Right renal cortex interstitium (tissue), 3 donors: ENCODE results near the gene POLD1. TPM values are rescaled to one million over a fixed set of nuclear protein-coding genes. Genes with fewer than 3 reads are reported as not detected.
"Not testable (repeated sequence)": the region's sequence is repeated elsewhere in the genome, so short reads cannot be mapped to it uniquely, and the experiment has no call there.

Source experiments
- DNase-seq, 3 donors: peaks; one replicate each; pipeline ENCODE4 v3.0.0-alpha.2; 2013; ENCODE audit warnings: low read depth in 3 of 3, low spot score in 2 of 3
- polyA plus RNA-seq, 3 donors: library from polyadenylated mRNA; unstranded; fragments of 120-200 nt; gene quantifications; one replicate each; pipeline ENCODE4 v1.2.1, GENCODE V29; 2013; ENCODE audit not compliant: insufficient read length in 3 of 3

Gene POLD1
- polyA plus RNA-seq, 3 donors = 20.7 to 22.8 (median 21.6) TPM

DNA sequence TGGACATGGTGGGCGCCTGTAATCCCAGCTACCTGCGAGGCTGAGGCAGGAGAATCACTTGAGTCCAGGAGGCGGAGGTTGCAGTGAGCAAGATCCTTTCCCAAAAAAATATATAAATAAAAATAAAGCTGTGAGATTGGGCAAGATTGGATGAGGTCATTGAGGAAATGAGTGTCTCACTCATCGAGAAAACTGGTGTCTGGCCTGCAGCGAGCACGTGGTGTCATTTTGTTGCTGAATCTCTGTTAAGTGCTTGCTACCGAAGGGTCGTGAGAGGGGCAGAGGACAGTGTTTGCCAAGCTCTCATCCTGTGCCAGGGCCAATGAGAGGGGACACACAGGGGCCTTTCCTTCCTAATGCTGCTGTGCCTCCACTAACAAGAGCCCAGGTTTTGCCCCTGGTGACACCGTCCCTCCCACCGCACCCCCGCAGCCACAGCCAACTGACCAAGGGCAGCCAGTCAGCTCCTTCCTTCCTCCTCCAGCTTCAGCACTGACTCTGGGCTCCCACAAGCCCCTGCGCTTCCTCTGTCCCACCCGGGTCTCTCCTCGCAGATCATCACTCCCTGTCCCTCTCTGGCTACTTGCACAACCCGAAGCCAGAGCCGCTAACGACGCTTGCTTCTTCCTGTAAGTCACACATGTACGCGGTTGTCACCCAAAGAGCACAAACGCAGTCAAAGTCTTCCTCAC is 3.2 kb downstream of the POLD1 start:
- DNase-seq = no peak

DNA sequence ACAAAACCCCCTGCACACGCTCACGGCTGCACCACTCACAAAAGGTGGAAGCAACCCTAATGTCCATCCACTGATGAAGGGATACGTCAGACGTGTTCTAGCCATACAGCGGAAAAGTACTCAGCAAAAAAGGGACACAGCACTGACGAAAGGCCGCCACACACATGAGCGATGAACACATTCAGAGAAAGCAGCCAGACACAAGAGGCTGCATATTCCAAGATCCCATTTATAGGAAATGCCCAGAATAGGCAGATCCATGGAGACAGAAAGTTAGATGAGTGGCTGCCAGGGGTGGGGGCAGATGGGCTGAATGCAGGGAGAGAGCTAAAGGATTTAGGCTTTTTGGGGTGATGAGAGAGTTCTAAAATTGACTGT is 3.7 kb downstream of the POLD1 start:
- no peak for DNase-seq

DNA sequence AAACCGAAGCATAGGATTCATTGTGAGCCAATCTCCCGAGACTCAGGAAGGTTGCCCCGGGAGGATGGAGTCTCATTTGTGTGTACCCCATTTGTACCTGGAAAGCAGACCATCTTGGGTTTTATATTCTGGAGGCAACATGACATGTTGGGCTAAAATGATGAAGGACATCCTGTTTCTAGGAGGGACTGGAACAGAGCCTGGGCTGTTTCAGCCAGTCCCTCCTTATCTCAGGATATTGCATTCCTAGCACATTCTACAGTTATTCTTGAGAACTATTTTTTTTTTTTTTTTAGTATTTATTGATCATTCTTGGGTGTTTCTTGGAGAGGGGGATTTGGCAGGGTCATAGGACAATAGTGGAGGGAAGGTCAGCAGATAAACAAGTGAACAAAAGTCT is 6.1 kb downstream of the POLD1 start:
- not testable (repeated sequence) for DNase-seq

DNA sequence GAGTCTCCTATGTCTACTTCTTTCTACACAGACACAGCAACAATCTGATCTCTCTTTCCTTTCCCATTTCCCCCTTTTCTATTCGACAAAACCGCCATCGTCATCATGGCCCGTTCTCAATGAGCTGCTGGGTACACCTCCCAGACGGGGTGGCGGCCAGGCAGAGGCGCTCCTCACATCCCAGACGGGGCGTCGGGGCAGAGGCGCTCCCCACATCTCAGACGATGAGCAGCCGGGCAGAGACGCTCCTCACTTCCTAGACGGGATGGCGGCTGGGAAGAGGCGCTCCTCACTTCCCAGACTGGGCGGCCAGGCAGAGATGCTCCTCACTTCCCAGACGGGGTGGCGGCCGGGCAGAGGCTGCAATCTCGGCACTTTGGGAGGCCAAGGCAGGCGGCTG is 6.8 kb downstream of the POLD1 start:
- not testable (repeated sequence) for DNase-seq

DNA sequence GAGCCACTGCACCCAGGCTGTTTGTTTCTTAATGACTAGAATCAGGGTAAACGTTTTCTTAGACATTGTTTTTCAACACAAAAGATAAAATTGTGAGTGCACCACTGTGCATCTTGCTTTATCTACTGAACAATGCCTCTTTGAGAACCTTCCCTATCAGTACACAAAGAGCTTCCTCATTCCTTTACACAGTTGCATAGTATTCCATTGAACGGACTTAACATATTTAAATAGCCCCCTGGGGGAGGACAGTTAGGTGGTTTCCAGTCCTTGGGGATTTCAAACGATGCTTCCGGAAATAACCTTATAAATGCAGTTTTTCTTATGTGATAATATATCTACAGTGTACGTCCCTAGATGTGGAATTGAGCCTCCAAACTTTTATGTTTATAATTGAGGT is 8.6 kb downstream of the POLD1 start:
- DNase-seq = no peak

DNA sequence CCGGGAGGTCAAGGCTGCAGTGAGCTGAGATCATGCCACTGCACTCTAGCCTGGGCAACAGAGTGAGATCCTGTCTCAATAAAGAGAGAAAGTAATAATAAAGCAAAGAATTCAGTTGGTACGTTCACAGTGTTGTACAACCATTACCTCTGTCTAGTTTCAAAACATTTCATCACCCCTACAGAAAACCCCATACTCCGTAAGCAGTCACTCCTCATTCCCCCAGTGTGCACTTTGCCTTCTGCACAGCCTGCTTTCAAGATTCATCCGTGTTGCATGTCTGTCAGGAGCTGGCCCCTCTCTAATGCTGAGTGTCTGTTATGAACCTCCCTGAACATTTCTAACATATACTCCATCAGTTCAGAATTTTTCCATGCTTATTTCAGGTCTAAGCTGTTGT is 9.4 kb downstream of the POLD1 start:
- DNase-seq = no peak

DNA sequence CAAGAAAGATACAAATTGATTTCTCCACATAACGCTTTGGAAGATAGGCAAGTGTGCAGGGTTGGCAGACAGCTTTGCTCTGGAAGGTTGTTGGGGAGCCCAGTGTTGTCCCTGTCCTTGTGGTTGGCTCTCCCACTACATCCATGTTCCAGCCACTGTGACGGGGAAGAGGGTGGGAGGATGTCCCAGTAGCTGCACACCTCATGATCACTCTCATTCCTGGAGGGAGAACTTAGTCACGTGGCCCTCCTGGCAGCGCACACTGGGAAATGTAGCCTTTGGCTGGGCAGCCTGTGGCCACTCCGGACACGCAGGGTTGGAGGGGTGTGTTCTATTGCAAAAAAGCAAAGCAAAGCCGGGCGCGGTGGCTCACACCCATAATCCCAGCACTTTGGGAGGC is 9.9 kb downstream of the POLD1 start:
- no peak for DNase-seq

DNA sequence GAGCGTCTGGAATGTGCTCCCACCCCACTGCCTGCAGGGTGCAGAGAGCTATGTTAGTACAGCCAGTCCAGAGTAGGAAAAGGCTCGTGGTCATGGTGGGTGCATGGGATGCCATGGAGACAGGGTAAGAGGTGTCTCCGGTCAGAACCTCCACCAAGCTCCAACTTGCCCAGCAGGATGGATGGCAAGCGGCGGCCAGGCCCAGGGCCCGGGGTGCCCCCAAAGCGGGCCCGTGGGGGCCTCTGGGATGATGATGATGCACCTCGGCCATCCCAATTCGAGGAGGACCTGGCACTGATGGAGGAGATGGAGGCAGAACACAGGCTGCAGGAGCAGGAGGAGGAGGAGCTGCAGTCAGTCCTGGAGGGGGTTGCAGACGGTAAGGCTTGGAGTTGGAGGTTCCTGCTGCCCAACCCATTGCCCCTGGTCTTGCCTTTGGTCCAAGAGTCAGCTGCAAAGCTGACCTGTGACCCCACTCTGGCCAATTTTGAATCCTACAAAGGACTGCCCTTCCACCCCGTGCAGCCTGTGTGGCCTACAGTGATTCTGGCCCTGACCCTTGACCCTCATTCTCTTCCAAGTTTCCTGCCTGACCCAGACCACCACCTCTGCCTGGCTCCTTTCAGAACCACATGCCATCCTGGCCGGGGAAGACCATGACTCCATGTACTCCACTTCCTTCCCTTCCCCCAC is 14.7 kb downstream of the POLD1 start:
- no peak for DNase-seq

DNA sequence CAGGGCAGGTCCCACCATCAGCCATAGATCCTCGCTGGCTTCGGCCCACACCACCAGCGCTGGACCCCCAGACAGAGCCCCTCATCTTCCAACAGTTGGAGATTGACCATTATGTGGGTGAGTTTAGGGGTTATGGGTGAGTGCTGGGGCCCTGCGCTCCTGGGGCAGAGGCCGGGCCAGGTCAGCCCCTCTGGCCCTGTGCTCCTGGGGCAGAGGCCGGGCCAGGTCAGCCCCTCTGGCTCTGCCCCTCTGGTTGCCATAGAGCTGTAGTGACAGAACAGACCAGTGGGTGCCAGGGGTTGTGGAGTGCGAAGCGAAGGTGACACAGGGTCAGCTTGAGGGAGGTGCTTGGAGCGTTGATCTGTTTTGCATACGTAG is 15.2 kb downstream of the POLD1 start:
- no peak for DNase-seq

DNA sequence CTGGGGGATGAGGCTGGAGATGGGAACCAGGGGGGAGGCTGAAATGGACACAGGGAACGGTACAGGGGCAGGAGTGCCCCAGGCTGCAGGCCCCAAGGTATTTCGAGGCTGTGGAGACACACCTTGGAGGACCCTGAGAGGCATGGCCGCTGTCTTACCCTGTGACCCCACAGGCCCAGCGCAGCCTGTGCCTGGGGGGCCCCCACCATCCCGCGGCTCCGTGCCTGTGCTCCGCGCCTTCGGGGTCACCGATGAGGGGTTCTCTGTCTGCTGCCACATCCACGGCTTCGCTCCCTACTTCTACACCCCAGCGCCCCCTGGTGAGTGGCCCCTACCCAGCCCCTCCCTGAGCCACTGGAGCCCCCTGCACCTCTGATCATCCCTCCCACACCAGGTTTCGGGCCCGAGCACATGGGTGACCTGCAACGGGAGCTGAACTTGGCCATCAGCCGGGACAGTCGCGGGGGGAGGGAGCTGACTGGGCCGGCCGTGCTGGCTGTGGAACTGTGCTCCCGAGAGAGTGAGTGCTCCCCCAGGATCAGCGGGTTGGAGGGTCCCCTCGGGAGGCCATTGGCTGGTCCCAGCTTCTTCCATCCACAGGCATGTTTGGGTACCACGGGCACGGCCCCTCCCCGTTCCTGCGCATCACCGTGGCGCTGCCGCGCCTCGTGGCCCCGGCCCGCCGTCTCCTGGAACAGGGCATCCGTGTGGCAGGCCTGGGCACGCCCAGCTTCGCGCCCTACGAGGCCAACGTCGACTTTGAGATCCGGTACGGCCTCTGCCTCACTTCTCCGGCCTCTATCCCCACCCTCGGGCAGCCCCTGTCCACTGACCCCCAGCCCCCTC is 17.7 kb downstream of the POLD1 start:
- no peak for DNase-seq

DNA sequence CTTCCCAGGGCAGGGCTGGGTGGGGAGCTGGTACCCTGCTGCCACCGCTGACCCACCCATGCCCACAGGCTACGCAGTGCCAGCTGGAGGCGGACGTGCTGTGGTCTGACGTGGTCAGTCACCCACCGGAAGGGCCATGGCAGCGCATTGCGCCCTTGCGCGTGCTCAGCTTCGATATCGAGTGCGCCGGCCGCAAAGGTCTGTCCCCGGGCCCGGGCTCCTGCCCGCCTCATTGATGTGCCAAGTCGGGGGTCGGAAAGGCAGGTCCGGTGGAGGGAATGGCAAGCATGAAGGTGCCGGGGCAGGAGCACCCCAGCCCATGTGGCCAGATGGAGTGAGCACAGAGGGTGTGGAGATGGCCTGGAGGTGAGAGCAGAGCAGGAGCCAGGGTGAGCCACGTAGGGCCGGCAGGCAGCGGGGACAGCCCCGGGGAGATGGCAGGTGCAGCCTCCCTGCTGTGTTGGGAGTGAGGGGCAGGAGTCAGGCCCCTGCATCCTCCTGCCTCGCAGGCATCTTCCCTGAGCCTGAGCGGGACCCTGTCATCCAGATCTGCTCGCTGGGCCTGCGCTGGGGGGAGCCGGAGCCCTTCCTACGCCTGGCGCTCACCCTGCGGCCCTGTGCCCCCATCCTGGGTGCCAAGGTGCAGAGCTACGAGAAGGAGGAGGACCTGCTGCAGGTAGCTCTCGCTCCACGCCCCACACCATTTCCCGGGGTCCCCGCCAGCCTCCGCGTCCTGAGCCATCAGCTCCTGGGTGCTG is 18.6 kb downstream of the POLD1 start:
- no peak for DNase-seq

DNA sequence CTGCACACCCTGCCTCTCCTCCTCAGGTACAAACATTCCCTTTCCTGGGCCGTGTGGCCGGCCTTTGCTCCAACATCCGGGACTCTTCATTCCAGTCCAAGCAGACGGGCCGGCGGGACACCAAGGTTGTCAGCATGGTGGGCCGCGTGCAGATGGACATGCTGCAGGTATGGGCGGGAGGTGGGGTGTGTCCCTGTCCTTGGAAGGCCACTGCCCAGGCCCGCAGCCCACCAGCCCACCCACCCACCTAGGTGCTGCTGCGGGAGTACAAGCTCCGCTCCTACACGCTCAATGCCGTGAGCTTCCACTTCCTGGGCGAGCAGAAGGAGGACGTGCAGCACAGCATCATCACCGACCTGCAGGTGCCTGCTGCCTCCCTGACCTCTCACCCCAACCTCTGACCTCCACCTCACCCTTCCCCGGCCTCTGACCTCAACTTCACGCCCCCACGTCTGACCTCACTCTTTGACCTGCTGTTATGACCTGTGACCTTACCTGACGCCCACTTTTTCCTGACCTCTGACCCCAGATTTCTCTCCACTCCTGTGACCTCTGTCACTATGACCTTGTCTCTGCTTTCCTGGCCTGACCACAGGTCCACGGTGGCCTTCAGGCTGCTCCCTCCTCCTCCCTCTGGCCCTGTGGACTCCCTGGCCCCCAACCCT is 22.1 kb downstream of the POLD1 start:
- no peak for DNase-seq

DNA sequence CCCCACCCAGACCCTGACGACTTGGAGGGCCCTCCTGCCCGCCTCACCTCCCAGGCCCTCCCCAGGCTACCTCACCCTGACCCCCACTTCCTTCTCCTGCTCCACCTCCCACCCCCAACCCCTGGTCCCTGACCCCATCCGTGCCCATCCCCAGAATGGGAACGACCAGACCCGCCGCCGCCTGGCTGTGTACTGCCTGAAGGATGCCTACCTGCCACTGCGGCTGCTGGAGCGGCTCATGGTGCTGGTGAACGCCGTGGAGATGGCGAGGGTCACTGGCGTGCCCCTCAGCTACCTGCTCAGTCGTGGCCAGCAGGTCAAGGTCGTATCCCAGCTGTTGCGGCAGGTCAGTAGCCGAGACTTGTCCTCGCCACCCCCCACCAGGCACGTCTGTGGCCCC is 22.7 kb downstream of the POLD1 start:
- no peak for DNase-seq

DNA sequence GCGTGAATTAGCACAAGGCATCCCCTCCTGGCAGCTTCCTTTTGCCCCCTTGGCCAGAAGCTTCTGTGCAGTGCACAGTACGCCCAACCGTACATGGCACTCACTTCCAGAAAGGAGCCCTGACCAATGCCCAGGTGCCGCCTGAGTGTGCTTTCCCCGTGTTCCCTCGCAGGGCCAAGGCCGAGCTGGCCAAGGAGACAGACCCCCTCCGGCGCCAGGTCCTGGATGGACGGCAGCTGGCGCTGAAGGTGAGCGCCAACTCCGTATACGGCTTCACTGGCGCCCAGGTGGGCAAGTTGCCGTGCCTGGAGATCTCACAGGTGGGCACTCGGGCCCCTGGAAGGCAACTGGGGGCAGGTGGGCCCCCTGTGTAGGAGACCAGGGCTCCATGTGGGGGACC is 25.2 kb downstream of the POLD1 start:
- no peak for DNase-seq

DNA sequence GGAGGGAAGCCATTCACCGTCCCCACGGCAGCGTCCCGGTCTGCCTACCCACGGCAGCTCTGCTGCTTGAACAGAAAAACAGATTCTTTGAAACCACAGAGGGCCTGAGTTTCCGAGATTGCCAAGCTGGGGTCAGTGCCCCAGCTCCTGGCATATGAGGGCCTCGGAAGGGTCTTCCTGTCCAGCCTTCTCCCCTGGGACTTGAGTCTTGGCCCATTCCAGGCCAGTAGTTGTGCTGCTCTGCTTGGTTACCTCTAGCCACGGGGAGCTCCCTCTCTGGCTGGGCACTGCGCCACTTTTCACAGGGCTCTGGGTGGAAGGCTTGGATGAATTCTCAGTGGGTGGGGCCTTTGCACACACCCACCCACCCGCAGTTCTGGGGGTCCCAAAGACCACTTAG is 26.0 kb downstream of the POLD1 start:
- no peak for DNase-seq

DNA sequence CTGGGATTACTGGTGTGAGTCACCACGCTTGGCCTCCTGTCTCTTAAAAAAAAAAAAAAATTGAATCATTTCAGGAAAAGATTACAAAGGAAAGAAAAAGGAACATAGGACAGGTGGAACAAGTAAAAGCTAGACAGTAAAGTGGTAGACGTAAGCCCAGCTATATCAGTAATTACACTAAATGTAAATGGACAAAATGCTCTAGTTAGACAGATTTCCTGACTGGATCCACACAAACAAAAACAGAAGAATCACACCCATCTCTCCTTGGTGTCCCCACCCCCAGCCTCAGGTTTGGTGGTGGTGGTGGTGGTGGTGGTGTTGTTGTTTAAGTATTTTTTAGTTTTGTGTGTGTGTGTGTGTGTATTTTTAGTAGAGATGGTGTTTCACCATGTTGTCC is 28.3 kb downstream of the POLD1 start:
- no peak for DNase-seq

DNA sequence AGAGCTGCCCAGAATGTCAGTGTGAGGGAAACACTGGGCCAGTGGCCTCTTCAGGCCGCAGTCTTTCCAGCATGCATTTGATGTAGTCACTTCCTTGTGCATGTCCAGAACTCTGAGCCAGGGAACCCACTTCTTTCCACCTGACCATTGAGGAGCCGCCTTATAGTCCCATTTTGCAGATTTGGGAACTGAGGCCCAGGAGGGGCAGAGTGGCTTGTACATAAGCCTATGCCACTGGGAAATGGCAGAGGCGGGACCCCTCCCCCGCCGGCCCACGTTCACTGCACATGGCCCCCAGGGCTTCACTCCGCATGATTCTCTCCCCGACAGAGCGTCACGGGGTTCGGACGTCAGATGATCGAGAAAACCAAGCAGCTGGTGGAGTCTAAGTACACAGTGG is 28.9 kb downstream of the POLD1 start:
- DNase-seq = no peak

DNA sequence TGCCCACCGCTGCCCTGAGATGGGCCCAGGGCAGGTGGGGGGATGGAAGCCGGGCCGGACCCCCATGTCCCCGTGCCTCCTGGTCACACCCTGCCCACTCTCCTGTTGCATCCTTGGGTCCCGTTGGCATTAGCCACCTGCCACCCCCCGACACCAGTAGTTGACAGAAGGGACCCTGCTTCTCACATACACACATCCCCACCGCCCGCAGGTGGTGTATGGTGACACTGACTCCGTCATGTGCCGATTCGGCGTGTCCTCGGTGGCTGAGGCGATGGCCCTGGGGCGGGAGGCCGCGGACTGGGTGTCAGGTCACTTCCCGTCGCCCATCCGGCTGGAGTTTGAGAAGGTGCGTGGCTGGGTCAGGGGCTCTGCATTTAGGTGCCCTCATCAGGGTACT is 29.4 kb downstream of the POLD1 start:
- no peak for DNase-seq

DNA sequence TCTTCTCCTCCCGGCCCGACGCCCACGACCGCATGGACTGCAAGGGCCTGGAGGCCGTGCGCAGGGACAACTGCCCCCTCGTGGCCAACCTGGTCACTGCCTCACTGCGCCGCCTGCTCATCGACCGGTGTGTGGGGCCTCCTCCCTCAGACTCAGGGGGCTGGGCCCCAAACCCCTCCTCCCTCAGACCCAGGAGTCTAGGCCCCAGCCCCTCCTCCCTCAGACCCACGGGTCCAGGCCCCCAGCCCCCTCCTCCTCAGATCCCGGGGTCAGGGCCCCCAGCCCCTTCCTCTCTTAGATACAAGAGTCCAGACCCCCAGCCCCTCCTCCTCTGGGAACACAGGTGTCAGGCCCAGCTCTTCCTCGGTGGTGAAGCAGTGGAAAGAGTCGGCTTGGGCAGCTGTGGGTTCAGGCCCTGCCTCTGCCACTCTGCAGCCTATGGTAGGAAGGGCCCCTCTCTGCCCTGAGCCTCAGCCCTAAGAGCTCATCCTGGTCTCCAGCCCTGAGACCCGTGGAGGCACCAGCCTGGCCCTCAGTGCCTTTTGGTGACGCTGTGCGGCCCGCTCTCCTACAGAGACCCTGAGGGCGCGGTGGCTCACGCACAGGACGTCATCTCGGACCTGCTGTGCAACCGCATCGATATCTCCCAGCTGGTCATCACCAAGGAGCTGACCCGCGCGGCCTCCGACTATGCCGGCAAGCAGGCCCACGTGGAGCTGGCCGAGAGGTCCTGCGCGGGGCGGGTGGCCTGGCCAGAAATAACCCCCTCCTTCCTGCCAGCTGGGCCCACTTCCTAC is 30.9 kb downstream of the POLD1 start:
- DNase-seq = no peak

DNA sequence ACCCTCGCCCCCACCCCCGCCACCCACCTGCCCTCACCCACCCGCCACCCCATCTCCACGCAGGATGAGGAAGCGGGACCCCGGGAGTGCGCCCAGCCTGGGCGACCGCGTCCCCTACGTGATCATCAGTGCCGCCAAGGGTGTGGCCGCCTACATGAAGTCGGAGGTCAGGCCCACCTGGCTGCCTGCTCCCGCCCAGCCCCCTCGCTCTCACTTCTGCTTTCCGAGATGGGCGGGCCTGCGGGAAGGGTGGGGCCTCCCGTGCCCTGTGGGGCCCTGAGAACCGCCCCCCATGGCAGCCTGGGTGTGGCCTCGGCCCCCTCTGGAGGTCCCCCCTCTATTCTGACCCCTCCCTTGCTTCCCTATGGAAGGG is 31.5 kb downstream of the POLD1 start:
- no peak for DNase-seq
